Measurements from ENCODE around the gene CROCC2.

Gene CROCC2

DNA sequence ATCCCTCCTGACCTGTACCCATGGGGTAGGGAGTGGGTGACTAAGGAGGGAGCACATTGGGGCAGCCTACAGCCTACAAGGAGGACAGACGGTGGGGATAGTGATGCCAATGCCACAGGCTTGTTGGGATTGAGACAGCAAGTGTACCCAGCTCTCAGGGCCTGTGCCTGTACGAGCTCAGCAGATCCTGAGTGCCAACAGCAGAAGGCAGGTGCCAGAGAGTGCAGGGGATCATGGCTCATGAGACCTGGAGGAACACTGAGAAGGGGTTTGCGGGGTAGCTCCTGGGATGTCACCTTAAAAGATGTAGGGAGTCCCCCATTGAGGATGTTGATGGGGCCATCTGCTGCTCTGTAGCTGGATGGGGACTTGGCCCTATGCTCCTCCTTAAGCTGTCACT is 82.0 kb downstream of the CROCC2 start:
- no peak for DNase-seq (ENCODE audit: low read depth)

DNA sequence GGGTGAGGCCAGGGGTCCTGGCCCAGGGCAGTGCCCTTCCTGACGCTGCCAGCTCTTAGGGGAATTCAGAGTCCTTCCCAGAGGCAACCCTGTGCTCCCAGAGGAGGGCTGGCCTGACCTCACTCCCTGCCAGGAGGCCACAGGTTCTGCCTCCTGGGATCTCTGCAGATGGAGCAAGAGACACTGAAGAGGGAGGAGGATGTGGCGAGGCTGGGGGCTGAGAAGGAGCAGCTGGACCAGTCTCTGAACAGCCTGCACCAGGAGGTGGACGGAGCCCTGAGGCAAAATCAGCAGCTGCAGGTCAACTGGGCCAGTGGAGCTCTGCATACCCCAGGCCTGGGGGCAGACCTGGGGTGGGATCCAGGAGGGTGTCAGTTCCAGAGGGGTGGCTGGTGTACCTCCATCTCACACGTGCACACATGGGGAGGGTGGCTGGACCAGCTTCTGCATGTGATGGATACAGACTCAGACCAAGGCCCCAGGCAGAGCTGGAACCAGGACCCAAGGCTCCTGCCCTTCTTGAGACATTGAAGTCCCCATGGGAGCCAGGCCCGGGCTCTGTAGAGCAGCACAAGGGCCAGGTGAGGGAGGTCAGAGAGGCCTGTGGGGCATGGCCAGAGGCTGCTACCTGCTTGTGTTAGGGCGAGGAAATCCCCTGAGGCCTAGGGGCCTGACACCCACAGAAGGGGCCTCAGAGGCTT is 82.6 kb downstream of the CROCC2 start:
- DNase-seq (ENCODE audit: low read depth) = no peak

GRCh38 chr2:240989451-240990265 is 83.5 kb downstream of the CROCC2 start:
- DNase-seq (ENCODE audit: low read depth) = no peak

GRCh38 chr2:240990266-240990529 is 84.1 kb downstream of the CROCC2 start:
- no peak for DNase-seq (ENCODE audit: low read depth)

DNA sequence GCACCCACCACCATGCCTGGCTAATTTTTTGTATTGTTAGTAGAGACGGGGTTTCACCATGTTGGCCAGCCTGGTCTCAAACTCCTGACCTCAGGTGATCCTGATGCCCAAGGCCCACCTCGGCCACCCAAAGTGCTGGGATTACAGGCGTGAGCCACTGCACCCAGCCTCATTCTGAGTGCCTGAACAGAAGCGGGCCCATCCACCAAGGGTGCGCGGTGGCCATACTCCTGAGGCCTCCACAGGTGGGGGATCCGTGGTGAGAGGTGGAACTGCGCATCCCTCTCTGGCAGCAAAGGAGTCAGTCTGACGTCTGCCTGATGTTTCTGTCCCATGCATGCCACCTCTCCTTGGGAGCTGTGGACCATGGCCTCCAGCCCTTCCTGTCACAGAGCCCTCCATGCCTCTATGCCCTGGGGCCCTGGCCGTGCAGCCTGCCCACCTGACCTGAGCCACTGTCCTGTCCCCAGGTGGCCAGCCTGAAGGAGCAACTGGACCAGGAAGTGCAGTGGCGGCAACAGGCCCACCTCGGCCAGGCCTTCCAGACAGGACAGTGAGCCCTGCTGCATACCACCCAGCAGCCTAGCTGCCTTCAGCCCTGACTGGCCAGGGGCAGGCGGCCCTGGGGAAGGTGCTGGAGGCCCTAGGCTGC is 84.7 kb downstream of the CROCC2 start:
- no peak for DNase-seq (ENCODE audit: low read depth)

DNA sequence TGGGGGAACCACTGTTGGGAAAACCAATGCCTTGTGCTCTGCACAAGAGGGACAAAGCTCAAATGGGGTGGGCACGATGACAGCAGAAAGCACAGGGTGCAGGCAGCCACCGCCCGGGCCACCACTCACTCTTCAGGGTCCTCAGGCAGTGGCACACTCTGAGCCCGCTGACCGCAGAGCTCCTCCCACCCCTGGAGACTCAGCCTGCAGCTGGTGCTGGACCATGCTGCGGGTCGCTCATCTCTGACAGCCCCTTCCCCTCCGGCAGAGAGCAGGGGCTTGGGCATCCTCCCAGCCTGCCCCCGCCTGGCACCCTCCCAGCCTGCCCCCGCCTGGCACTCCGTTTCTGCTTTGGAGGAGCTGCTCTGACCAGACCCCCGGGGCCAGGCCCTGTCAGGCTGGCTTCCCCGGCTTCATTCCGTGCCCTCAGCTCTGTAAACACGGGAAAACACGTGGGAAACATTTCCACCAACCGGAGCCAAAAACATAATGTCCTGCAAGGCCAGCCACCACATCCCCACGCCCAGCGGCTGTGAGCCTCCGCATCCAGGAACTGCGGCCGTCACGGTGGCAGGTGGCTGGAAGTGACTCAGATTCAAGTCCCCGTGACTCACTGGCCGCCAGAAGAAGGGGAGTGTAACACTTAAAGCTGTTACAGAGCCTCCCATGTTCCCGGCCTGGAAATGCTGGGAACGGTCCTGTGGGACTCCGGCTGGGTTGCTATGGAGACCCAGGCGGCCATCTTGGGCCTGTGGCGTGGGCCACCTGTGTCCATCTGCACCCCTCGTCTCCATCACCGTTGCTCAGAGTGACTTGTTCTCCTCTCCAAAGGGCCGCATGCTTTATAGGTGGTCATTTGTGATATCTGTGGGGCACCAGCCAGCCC is 85.5 kb downstream of the CROCC2 start:
- no peak for DNase-seq (ENCODE audit: low read depth)

GRCh38 chr2:240992572-240993291 is 86.6 kb downstream of the CROCC2 start:
- no peak for DNase-seq (ENCODE audit: low read depth)

DNA sequence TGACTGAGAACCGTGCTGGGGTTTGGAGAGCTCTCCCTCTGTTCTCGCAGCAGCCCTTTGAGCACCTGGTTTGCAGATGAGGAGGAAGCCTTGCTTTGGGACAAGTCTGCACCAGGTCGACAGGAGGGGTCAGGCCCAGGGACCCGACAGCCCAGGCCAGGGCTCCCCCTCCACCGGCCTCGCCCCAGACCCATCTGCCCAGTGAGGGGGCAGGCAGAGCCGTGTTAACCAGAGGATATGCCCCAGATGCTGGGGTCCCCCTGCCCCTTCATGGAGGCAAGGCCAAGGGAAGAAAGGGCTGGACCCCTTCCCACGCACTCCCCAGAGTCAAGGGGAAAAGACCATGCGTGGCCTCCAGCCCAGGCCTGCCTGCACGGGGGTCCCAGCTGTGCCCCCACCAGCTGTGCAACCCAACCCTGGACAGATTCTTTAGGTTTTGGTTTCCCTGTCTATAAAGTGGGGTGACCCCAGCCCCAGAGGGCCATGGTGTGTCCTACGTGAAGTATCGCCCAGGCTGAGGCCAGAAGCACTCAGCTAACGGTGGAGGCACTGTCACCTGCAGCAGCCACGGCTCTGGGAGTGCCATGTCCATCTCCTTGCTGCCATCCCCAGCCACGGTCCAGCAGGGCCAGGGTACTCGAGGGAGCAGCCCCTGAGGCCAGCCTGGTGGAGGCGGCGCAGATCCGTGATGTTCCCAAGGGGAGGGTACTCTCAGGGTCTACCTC is 87.5 kb downstream of the CROCC2 start:
- no peak for DNase-seq (ENCODE audit: low read depth)

DNA sequence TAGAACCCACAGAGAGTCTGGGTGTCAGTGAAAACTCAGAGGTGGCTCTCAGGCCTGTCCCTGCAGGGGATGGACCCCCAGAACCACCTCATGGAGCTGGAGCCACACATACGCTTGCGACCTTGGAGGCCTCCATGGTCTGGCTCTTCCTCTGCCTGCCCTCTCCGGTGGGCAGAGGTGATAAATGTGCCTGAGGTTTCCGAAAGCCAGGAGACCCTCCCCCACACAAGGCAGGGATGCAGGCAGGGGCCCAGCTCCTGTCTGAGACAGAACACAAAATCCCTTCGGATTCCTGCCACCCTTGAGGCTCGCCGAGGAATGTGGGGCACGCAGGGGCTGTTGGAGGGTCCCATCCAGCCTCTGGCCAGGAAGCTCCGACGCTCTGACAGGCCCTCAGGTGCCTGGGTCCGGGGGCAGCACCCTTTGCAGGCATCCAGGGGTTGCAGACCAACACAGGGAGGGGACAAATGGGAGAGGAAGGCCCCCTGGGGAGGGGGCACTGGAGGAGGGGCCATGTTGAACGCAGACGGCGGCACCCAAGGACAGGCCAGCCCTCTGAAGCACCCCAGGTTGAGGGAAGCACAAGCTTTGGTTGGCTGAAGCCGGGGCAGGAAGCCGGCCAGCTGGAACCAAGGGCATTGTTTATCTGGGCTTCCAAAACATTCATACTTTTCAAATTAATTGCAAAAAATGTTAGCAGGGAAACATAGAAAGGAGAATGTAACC is 88.2 kb downstream of the CROCC2 start:
- no peak for DNase-seq (ENCODE audit: low read depth)

DNA sequence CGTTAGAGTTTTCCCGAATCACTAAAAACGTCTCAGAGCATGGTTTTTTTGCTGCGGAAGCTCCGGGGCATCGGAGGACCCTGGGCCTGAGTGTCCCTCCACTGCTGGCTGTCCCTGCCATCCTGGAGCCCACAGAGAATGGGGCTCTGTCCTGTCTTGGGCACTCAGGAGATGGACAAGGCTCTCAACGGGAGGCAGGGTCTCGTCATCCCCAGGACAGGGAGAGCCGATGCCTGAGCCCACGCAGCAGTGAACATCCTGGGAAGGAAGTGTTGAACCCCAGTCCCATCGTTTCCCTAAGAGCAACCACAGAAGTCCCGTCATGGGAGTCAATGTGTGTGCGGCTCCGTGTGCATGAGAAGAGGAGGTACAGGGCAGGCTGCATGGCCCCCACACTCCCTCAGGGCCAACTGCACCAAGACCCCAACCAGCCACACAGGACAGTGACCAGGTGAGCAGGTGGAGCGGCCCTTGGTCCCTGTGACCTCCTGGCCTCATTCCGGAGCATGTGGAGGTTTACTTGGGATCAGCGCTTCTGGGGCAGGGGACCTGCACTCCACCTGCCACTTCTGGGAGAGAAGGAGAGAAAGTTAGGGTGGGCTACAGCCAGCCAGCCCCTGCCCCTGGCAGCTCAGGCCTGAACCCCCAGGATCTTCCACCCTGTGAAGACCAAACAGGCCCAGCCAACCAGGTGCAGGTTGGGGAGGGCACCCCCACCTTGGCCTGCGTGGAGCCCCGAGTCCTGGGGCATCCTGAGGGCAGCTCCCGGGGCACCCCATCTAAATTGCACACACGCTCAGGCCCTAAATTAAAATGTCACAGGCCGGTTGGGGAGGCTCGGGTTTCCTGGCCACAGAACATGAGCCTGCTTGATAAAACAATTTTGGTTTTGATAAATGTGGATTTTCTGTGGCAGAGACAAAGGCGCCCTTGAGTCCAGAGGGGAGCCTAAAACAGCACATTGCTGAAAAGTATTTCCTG is 89.2 kb downstream of the CROCC2 start:
- DNase-seq (ENCODE audit: low read depth) = no peak

DNA sequence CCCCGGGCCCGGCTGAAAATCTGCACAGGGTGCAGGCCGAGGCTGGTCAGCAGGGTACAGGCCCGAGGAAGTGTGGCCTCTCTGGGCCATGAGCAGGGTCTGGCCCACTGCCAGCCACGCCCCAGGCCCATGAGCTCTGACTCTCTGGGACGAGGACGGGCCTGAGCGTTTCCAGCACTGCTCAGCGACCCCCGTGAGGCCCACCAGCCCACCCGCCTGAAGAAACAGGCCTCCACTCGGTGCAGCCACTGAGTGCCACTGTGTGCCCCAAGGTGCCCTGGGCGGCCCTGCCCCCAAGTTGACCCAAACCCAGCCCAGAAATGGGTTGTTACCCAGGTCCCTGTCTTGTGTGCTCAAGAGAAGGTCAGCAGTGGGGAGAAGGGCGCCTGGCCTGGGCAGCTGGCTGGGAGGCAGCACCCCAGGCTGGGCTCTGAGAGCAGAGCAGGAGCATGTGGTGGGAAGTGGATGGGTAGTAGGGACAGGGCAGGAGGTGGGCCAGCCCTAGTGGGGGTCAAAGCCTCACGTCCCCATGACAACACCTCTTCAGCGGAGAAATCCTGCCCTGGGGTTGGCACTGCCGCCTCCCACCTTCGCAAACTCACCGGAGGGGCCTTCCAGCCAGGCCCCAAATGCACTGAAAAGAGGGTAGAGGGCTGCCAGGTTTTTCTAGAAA is 90.2 kb downstream of the CROCC2 start:
- DNase-seq (ENCODE audit: low read depth) = no peak

DNA sequence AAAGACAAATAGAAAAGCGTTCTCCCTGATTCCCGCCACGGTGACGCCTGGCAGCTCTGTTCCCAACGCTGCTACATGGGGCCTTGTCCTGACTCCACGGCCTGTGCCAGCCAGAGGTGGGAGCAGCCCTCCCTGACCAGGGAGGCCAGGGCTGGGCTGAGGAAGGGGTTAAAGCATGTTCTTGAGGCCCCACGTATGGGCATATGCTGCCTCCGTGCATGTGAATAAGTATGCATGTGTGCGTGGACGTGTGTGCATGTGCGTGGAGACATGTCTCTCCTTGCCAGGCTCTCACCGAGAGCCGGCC is 90.7 kb downstream of the CROCC2 start:
- DNase-seq (ENCODE audit: low read depth) = no peak

DNA sequence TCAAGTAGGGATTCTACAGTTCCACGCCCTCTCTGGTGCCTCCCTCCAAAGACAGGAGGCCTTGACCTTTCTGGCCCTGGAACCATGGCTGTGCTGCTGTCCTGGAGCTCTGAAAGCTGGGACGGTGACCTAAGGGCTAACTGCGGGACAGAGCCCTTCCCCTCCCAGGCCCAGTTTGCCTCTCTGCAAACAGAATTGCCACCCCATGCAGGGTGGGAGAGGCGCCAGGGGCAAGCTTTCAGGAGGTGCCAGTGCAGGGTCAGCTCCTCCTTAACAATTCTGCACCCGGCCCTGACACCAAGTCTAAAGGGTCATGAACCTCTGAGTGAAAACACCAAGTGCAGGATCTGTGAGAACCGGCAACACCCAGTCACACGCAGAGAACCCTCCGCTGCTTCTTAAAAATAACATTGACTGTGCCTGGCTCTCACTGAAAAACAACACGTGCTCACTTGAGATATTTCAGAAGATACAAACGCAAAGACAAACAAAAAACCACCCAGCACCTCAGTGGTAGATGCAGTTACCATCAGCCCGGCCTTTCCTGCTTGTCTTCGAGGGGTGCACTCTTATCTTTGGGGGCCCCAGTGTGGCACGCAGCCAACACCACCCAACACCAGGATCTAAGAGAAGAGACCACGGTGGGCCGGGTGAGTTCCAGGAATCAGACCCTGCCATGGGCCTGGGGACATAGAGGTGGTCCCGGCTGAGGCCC is 91.2 kb downstream of the CROCC2 start:
- DNase-seq (ENCODE audit: low read depth) = no peak

- peak; percentile 24 for DNase-seq (ENCODE audit: low read depth)
Measured at GRCh38 chr2:240997856-240998705, 91.9 kb downstream of the CROCC2 start, which contains the start of gene SNED1. SNED1 (plus strand) TSS chr2:240998618; CDS start chr2:240998838, 220 bp downstream.

GRCh38 chr2:240998706-240998994 is 92.5 kb downstream of the CROCC2 start:
- no peak for DNase-seq (ENCODE audit: low read depth)

- DNase-seq (ENCODE audit: low read depth) = no peak
Measured at GRCh38 chr2:240998995-240999791, 93.1 kb downstream of the CROCC2 start.
